GM19099 (cell line): ENCODE measurements around the gene SYT8.

ENCODE experiments used
- POLR2A ChIP-seq: IDR thresholded peaks from 3 replicates; pipeline ENCODE4 v1.6.1; 2011; ENCODE audit warnings: low read depth; ENCODE audit not compliant: insufficient read length; ENCODE audit errors: extremely low read depth

Gene SYT8

GRCh38 chr11:1827095-1827813, 7.5 kb upstream of the SYT8 start:
- no peak for TF ChIP-seq POLR2A

- TF ChIP-seq POLR2A = no peak
These were observed 6.9 kb upstream of the SYT8 start for GRCh38 chr11:1827931-1828330.

GRCh38 chr11:1828542-1828941, 6.2 kb upstream of the SYT8 start:
- TF ChIP-seq POLR2A = no peak

- TF ChIP-seq POLR2A = no peak
These were observed 5.6 kb upstream of the SYT8 start for GRCh38 chr11:1829039-1829820.

GRCh38 chr11:1830004-1830321, 4.8 kb upstream of the SYT8 start:
- TF ChIP-seq POLR2A = no peak

- no peak for TF ChIP-seq POLR2A
These were observed 4.2 kb upstream of the SYT8 start for GRCh38 chr11:1830322-1831223.

GRCh38 chr11:1831338-1832210, 3.2 kb upstream of the SYT8 start:
- no peak for TF ChIP-seq POLR2A

- TF ChIP-seq POLR2A = no peak
These were observed 2.4 kb upstream of the SYT8 start for GRCh38 chr11:1832211-1832919.

GRCh38 chr11:1832920-1833295, 1.9 kb upstream of the SYT8 start:
- no peak for TF ChIP-seq POLR2A

GRCh38 chr11:1834062-1834610, 654 bp upstream of the SYT8 start:
- no peak for TF ChIP-seq POLR2A

GRCh38 chr11:1835671-1836010, 851 bp downstream of the SYT8 start:
- no peak for TF ChIP-seq POLR2A

GRCh38 chr11:1836011-1836945, 1.5 kb downstream of the SYT8 start:
- TF ChIP-seq POLR2A = no peak
